SK-N-SH (cell line): ENCODE measurements around the gene JAML. TPM values are rescaled to one million over a fixed set of nuclear protein-coding genes. Genes with fewer than 3 reads are reported as not detected.

ENCODE experiments used
- CTCF ChIA-PET: fragments of 300-600, 350-600 bp; formaldehyde crosslinking; extraction: SDS; loops from one replicate; lab custom pipeline; 2021; lab: Yijun Ruan, JAX
- POLR2A ChIA-PET: fragments of 350-600 bp; sonication (Branson Sonifier 250); formaldehyde crosslinking; extraction: SDS; loops from one replicate; lab custom pipeline; 2020; ENCODE audit warnings: antibody characterized with exemption, inconsistent platforms; lab: Yijun Ruan, JAX
- DNase-seq: peaks from one replicate; pipeline ENCODE4 v3.0.0; 2012
- H2AFZ ChIP-seq: fragments of 200-600 bp; sonication (generic); 2 replicates; pipeline ENCODE4 v1.8.1; 2016; ENCODE audit warnings: antibody characterized with exemption, mild to moderate bottlenecking, low read depth
- H3F3A ChIP-seq: fragments of 200-600 bp; sonication (generic); replicated peaks from 2 replicates; pipeline ENCODE3; 2016; ENCODE audit warnings: antibody characterized with exemption, mild to moderate bottlenecking; ENCODE audit not compliant: insufficient read depth
- H3K27ac ChIP-seq, 2 experiments: fragments of 200-500 bp in 1 of 2; fragments of 200-600 bp in 1 of 2; sonication (Bioruptor generic) in 1 of 2; sonication (generic), shearing (Covaris generic) in 1 of 2; 2 replicates each; pipeline versions ENCODE4 v1.5.1 to v1.6.1; 2014 to 2016; ENCODE audit warnings: low read depth in 2 of 2, inconsistent platforms in 1 of 2, low read length in 1 of 2, mild to moderate bottlenecking in 1 of 2, mixed read lengths in 1 of 2
- H3K27me3 ChIP-seq: fragments of 200-600 bp; sonication (generic), shearing (Covaris generic); 2 replicates; pipeline ENCODE4 v1.6.1; 2016; ENCODE audit warnings: mixed run types; ENCODE audit not compliant: insufficient read depth
- H3K36me3 ChIP-seq, 2 experiments: fragments of 200-500 bp in 1 of 2; fragments of 200-600 bp in 1 of 2; sonication (Bioruptor generic) in 1 of 2; sonication (generic) in 1 of 2; replicated peaks in 1 of 2; 2 replicates each; pipeline versions ENCODE3 to v1.5.1; 2014 to 2016; ENCODE audit warnings: low read length in 1 of 2, mild to moderate bottlenecking in 1 of 2; ENCODE audit not compliant: insufficient read depth in 2 of 2, control insufficient read depth in 1 of 2
- H3K4me1 ChIP-seq, 2 experiments: fragments of 200-500 bp in 1 of 2; fragments of 200-600 bp in 1 of 2; sonication (Bioruptor generic) in 1 of 2; sonication (generic), shearing (Covaris generic) in 1 of 2; 2 replicates each; pipeline versions ENCODE4 v1.5.1 to v1.6.1; 2014 to 2016; ENCODE audit warnings: low read depth in 1 of 2, low read length in 1 of 2, mixed run types in 1 of 2; ENCODE audit not compliant: insufficient read depth in 2 of 2, control insufficient read depth in 1 of 2
- H3K4me2 ChIP-seq: fragments of 200-600 bp; sonication (generic), shearing (Covaris generic); 2 replicates; pipeline ENCODE4 v1.6.1; 2017; ENCODE audit warnings: mixed run types
- H3K4me3 ChIP-seq, 2 experiments: fragments of 200-500 bp in 1 of 2; fragments of 200-600 bp in 1 of 2; sonication (Bioruptor generic) in 1 of 2; sonication (generic), shearing (Covaris generic) in 1 of 2; 2 replicates each; pipeline versions ENCODE4 v1.5.1 to v1.8.1; 2014 to 2016; ENCODE audit warnings: low read depth in 2 of 2, inconsistent platforms in 1 of 2, low read length in 1 of 2, mild to moderate bottlenecking in 1 of 2, mixed read lengths in 1 of 2, moderate library complexity in 1 of 2
- H3K79me2 ChIP-seq: fragments of 200-600 bp; sonication (generic); 2 replicates; pipeline ENCODE4 v1.8.1; 2017; ENCODE audit warnings: mild to moderate bottlenecking; ENCODE audit not compliant: insufficient read depth
- H3K9ac ChIP-seq: fragments of 200-600 bp; sonication (generic); 2 replicates; pipeline ENCODE4 v1.6.1; 2017; ENCODE audit warnings: mixed run types
- H3K9me2 ChIP-seq: fragments of 200-600 bp; sonication (generic); 2 replicates; pipeline ENCODE4 v1.6.1; 2017; ENCODE audit warnings: mixed run types
- H3K9me3 ChIP-seq: fragments of 200-600 bp; sonication (generic); 2 replicates; pipeline ENCODE4 v1.6.1; 2017; ENCODE audit warnings: mixed run types, mild to moderate bottlenecking, moderate library complexity
- H4K20me1 ChIP-seq: fragments of 200-600 bp; sonication (generic); 2 replicates; pipeline ENCODE4 v1.6.1; 2017; ENCODE audit warnings: mild to moderate bottlenecking, mixed run types; ENCODE audit not compliant: insufficient read depth
- EP300 ChIP-seq, 2 experiments: IDR thresholded peaks; 2 replicates each; pipeline versions ENCODE4 v1.4.0 to v1.6.1; 2012; ENCODE audit warnings: borderline replicate concordance in 1 of 2, low read depth in 1 of 2, low read length in 1 of 2
- EZH2phosphoT487 ChIP-seq: fragments of 200-600 bp; sonication (generic); IDR thresholded peaks from 2 replicates; pipeline ENCODE4 v1.6.1; 2017; ENCODE audit warnings: low read depth, mixed run types, mild to moderate bottlenecking, antibody characterized with exemption, moderate library complexity, borderline replicate concordance
- GABPA ChIP-seq: IDR thresholded peaks from 2 replicates; pipeline ENCODE4 v1.4.0; 2012; ENCODE audit warnings: low read depth, mild to moderate bottlenecking
- GATA2 ChIP-seq: sonication (generic); formaldehyde crosslinking; IDR thresholded peaks from 2 replicates; pipeline ENCODE4 v1.5.0; 2020; ENCODE audit warnings: mild to moderate bottlenecking, missing genetic modification reagents
- NFIC ChIP-seq: IDR thresholded peaks from 2 replicates; pipeline ENCODE4 v1.4.0; 2012; ENCODE audit warnings: borderline replicate concordance
- POLR2AphosphoS5 ChIP-seq: IDR thresholded peaks from 2 replicates; pipeline ENCODE4 v1.6.1; 2012; ENCODE audit warnings: low read depth, low read length
- REST ChIP-seq: IDR thresholded peaks from 2 replicates; pipeline ENCODE4 v1.6.1; 2012; ENCODE audit warnings: mild to moderate bottlenecking, low read depth, low read length, moderate library complexity
- RFX5 ChIP-seq: IDR thresholded peaks from 2 replicates; pipeline ENCODE4 v1.6.1; 2012; ENCODE audit warnings: mild to moderate bottlenecking, improper control_type of control experiment, low read length
- SIN3A ChIP-seq: IDR thresholded peaks from 2 replicates; pipeline ENCODE4 v1.6.1; 2012; ENCODE audit warnings: low read depth, mild to moderate bottlenecking, low read length, moderate library complexity, borderline replicate concordance
- TCF12 ChIP-seq: IDR thresholded peaks from 2 replicates; pipeline ENCODE4 v1.4.0; 2012
- TEAD4 ChIP-seq: IDR thresholded peaks from 2 replicates; pipeline ENCODE4 v1.4.0; 2012; ENCODE audit warnings: mild to moderate bottlenecking, borderline replicate concordance; ENCODE audit not compliant: insufficient read depth
- USF1 ChIP-seq: IDR thresholded peaks from 2 replicates; pipeline ENCODE4 v1.4.0; 2012; ENCODE audit warnings: low read depth, borderline replicate concordance
- WGBS: methylation state at CpG from one replicate; pipeline ENCODE4 v1.1.6; 2017; ENCODE audit warnings: low lambda C conversion rate; 5-methylcytosine and 5-hydroxymethylcytosine counted together
- polyA plus RNA-seq, 3 experiments: library from polyadenylated mRNA; depleted of rRNA; stranded (reverse); fragments of >200 nt; gene quantifications; 2 replicates each; pipeline ENCODE4 v1.2.3, GENCODE V29; 2012

Gene JAML
- polyA plus RNA-seq, 1 of the 3 experiments (the other 2 are of a cell fraction): not detected

- TF ChIP-seq SIN3A (no peak), TEAD4 (no peak), POLR2AphosphoS5 (no peak), GABPA (no peak), USF1 (no peak), EP300 (IDR thresholded peaks at IDR 0.05; ENCODE audit: borderline replicate concordance in 1 of 2, low read depth in 1 of 2, low read length in 1 of 2) (no peak)
These were observed 56.9 kb downstream of the JAML start (continued) for GRCh38 chr11:118167906-118168305.

GRCh38 chr11:118167253-118167652 is 57.6 kb downstream of the JAML start:
- POLR2A ChIA-PET: no interaction called here
- no peaks in the 10 kb centered on the region for H3K9me3 ChIP-seq
- WGBS: 57% methylated on average over 2 of the region's 2 CpGs

More at GRCh38 chr11:118167253-118167652, 57.6 kb downstream of the JAML start:
- TF ChIP-seq NFIC: no peak
- TF ChIP-seq GATA2 (CRISPR knock-in tag): no peak
- no peak for TF ChIP-seq RFX5
- no peak for TF ChIP-seq REST
- no peak for TF ChIP-seq GABPA
- no peak for TF ChIP-seq EZH2phosphoT487
- TF ChIP-seq TCF12: no peak
- no peak for TF ChIP-seq POLR2AphosphoS5
- no peak for TF ChIP-seq TEAD4
- TF ChIP-seq, all 33 proteins: peak for 0
- Histone ChIP-seq H4K20me1 (no peaks in the 10 kb centered on the region), H3K27me3 (peaks cover 36% of the 10 kb centered on the region), H3K36me3 (no peaks in the 10 kb centered on the region), H3K79me2 (no peaks in the 10 kb centered on the region), H2AFZ (no peak overlapping the region), H3K9ac (no peak overlapping the region), H3K27ac (no peak overlapping the region), H3K4me1 (peaks cover 0 to 2% of the 10 kb centered on the region in 2 experiments; a peak in 1 of 4 replicates), H3K4me3 (no peak overlapping the region), H3K9me2 (no peaks in the 10 kb centered on the region), H3F3A (no peaks in the 10 kb centered on the region), H3K4me2 (no peak overlapping the region)
- CTCF ChIA-PET: interaction anchor here (1.3 kb wide), 2 partner anchors 10 to 181 kb away, joined by 3 to 6 read pairs; no protein-coding TSS in a partner anchor
- DNase-seq: no peak
